Kidney (tissue), 14 donors: ENCODE measurements around the gene SUGCT. TPM values are rescaled to one million over a fixed set of nuclear protein-coding genes. Genes with fewer than 3 reads are reported as not detected.
"Not testable (repeated sequence)": the region's sequence is repeated elsewhere in the genome, so short reads cannot be mapped to it uniquely, and the experiment has no call there.

Experiments used
- DNase-seq, 5 donors: peaks; one replicate each; pipeline ENCODE4 v3.0.0-alpha.2; 2013 to 2020
- FAIRE-seq: peaks from 2 replicates; lab custom pipeline; 2012; peaks lifted over from hg19 to GRCh38; lab: Jason Lieb, UNC
- H3K27ac ChIP-seq, 2 donors: one replicate each; pipeline ENCODE4 v1.7.0; 2013; ENCODE audit warnings: low read depth in 2 of 2, low read length in 2 of 2, inconsistent platforms in 1 of 2
- H3K27me3 ChIP-seq: one replicate; pipeline ENCODE4 v1.7.1; 2013; ENCODE audit warnings: low read length, inconsistent platforms; ENCODE audit not compliant: control insufficient read depth, insufficient read depth
- H3K36me3 ChIP-seq, 3 donors: one replicate each; pipeline versions ENCODE4 v1.7.0 to v1.7.1; 2013; ENCODE audit warnings: low read length in 3 of 3, control low read depth in 1 of 3, inconsistent platforms in 1 of 3; ENCODE audit not compliant: insufficient read depth in 3 of 3, control insufficient read depth in 2 of 3
- H3K4me1 ChIP-seq, 3 donors: one replicate each; pipeline versions ENCODE4 v1.7.0 to v1.7.1; 2013; ENCODE audit warnings: low read length in 3 of 3, inconsistent platforms in 1 of 3, low read depth in 1 of 3; ENCODE audit not compliant: control insufficient read depth in 2 of 3, insufficient read depth in 2 of 3
- H3K4me3 ChIP-seq, 3 donors: one replicate each; pipeline versions ENCODE4 v1.7.0 to v1.8.1; 2013; ENCODE audit warnings: low read length in 3 of 3, control low read depth in 1 of 3, inconsistent platforms in 1 of 3
- H3K9ac ChIP-seq, 3 donors: one replicate each; pipeline versions ENCODE4 v1.7.0 to v1.7.1; 2013; ENCODE audit warnings: low read length in 3 of 3, control low read depth in 1 of 3, inconsistent platforms in 1 of 3
- H3K9me3 ChIP-seq, 3 donors: one replicate each; pipeline versions ENCODE4 v1.7.0 to v1.7.1; 2013; ENCODE audit warnings: low read length in 3 of 3, control low read depth in 1 of 3, inconsistent platforms in 1 of 3; ENCODE audit not compliant: control insufficient read depth in 2 of 3, insufficient read depth in 1 of 3
- intact Hi-C: fragments of 100-400 bp; cut with DNase I; formaldehyde crosslinking; loops from one replicate; pipeline ENCODE4 v1.11.1; 2022
- polyA plus RNA-seq: library from polyadenylated mRNA; stranded (reverse); fragments of 350-450 nt; fragmentation: Illumina TruSeq; extraction: RNeasy Lipid Tissue Mini Kit (QIAGEN cat#74804); gene quantifications from one replicate; pipeline ENCODE4 v1.2.3, GENCODE V29; 2014; ENCODE audit warnings: low read depth, low replicate concordance; ENCODE audit not compliant: insufficient read depth
- total RNA-seq: library from RNA; stranded (reverse); fragmentation: NEBNext Ultra II Directional; extraction: Animal tissue kit (Norgen Biotek cat#: 25700); gene quantifications from one replicate; pipeline ENCODE4 v1.2.1, GENCODE V29; 2021
- TF ChIP-seq, protein P1 (sequence below): IDR thresholded peaks from 3 replicates; pipeline ENCODE4 v1.5.1; 2012; ENCODE audit warnings: mild to moderate bottlenecking, moderate library complexity, borderline replicate concordance; ENCODE audit not compliant: insufficient read depth; ENCODE audit errors: extremely low read depth
- donor health status: control.
- donor health status: control.
- donor health status: control.
- donor health status: control.
- donor health status: control.
- donor health status: DM: yes; HTN: yes; CAD: no.
- donor health status: Normal renal cell carcinoma (clear cell type).

Gene SUGCT
- total and polyA plus RNA-seq, 2 donors from 2014 or later, result 7.6 to 45.1 TPM

GRCh38 chr7:40120020-40120419 is 14.8 kb upstream of the SUGCT start:
- H3K4me1 ChIP-seq, result no peaks in the 10 kb centered on the region

GRCh38 chr7:40122100-40122939 is 12.5 kb upstream of the SUGCT start:
- intact Hi-C loops, H3K27me3 ChIP-seq, H3K36me3 ChIP-seq, H3K9ac ChIP-seq, H3K9me3 ChIP-seq, H3K27ac ChIP-seq, H3K4me1 ChIP-seq, DNase-seq, FAIRE-seq, H3K4me3 ChIP-seq: not testable (repeated sequence)

More at GRCh38 chr7:40120020-40120419, 14.8 kb upstream of the SUGCT start:
- Histone ChIP-seq H3K9me3 (no peaks in the 10 kb centered on the region), H3K9ac (no peak overlapping the region), H3K4me3 (no peak overlapping the region), H3K27me3 (no peaks in the 10 kb centered on the region), H3K27ac (no peak overlapping the region), H3K36me3 (no peaks in the 10 kb centered on the region)
- DNase-seq (no peak), FAIRE-seq (no peak)
- intact Hi-C loops, result no loop called here
- TF ChIP-seq, protein P1, sequence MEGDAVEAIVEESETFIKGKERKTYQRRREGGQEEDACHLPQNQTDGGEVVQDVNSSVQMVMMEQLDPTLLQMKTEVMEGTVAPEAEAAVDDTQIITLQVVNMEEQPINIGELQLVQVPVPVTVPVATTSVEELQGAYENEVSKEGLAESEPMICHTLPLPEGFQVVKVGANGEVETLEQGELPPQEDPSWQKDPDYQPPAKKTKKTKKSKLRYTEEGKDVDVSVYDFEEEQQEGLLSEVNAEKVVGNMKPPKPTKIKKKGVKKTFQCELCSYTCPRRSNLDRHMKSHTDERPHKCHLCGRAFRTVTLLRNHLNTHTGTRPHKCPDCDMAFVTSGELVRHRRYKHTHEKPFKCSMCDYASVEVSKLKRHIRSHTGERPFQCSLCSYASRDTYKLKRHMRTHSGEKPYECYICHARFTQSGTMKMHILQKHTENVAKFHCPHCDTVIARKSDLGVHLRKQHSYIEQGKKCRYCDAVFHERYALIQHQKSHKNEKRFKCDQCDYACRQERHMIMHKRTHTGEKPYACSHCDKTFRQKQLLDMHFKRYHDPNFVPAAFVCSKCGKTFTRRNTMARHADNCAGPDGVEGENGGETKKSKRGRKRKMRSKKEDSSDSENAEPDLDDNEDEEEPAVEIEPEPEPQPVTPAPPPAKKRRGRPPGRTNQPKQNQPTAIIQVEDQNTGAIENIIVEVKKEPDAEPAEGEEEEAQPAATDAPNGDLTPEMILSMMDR, result no peak

GRCh38 chr7:40122940-40123254 is 11.9 kb upstream of the SUGCT start:
- no peaks in the 10 kb centered on the region for H3K9me3 ChIP-seq
- TF ChIP-seq, protein P1, result no peak
- no peaks in the 10 kb centered on the region for H3K4me1 ChIP-seq
- no peak overlapping the region for H3K9ac ChIP-seq
- intact Hi-C loops, result no loop called here
- no peak for FAIRE-seq
- no peak for DNase-seq
- H3K36me3 ChIP-seq, result no peaks in the 10 kb centered on the region
- no peak overlapping the region for H3K4me3 ChIP-seq
- H3K27me3 ChIP-seq, result no peaks in the 10 kb centered on the region
- H3K27ac ChIP-seq, result no peak overlapping the region

DNA sequence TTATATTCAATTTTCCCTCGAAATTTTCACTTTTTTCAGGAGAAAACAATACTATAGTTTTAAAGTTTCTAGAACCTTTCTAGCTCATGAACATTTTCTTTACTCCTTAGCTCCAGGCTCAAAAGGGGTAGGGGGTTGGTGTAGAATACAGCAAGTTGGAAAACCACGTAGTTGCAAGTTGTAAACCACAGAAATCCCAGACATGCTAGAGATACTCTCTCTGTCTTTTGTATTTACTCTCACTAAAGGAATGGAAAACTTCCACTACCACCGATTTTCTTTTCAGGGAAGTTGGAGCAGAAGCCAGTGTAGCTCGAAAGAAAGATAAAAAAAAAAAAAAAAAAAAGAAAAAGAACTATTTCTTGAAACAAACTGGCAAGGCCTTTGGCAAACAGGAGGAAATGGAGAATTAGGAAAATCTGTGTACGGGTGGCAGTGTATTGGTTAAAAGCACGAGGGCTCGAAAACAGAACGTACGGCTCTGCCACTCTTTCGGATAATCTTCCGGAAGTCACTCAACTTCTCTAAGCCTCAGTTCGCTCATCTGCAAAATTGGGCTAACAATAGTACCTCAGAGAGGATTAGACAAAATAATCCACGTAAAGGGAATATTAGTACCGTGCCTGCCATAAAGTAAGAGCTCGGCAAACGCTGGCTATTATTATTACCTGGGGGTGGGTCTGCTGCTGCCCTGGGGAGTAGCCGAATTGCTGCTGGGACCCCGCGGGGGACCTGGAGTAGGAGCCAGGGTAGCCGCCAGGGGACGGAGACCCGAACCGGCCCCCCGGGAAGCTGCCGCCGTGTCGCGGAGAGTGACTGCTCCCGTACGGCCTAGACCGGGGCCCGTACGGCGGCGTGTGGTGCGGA is 1.0 kb upstream of the SUGCT start:
- no peaks in the 10 kb centered on the region for H3K27me3 ChIP-seq
- no peak for FAIRE-seq

More for the DNA sequence above, 1.0 kb upstream of the SUGCT start:
- no peaks in the 10 kb centered on the region for H3K36me3 ChIP-seq
- H3K4me3 ChIP-seq, result peak overlapping the region; percentile 89 to 98 (median 91)
- DNase-seq, result peak in 2 of 5 donors; percentile 30 to 52
- H3K9ac ChIP-seq, result peak overlapping the region; percentile 75 to 96 (median 87)
- H3K4me1 ChIP-seq, result peaks cover 0 to 4% (median 0%) of the 10 kb centered on the region in 3 donors
- TF ChIP-seq, protein P1, result no peak
- peak overlapping the region; percentile 92 to 99 for H3K27ac ChIP-seq
- H3K9me3 ChIP-seq, result no peaks in the 10 kb centered on the region
- intact Hi-C loops, result no loop called here
